ENCODE results near the gene LPP.

DNA sequence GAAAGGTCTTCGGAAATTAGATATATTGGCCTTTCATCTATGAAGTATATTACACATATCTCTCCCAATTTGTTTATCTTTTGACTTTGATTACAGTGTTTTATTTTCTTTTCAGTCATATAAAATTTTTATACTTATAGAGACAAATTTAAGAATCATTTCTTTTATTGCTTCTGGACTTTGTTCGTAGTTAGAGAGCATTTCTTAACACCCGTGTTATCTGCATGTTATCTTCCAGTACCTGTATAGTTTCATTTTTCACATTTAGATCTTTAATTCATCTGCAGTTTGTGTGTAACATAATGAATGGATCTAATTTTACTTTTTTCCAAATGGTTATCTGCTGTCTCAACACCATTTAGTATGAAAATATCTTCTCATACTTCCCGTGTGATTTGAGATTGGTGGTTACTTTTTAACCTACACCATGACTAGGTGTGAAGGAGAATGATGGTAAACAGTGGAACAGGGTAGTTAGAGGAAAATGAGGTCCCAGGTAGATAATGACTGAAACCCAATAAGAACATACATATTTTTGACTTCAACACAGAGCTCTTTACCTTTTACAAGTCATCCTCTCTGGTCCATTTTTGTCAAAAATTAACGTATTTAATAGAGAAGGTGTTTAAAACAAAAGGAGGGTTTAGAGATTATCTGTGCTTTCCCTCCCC lies 99.3 kb downstream of the LPP start:
- TF ChIP-seq TAF1 (IDR thresholded peaks at IDR 0.05; ENCODE audit: low read depth, low read length), result no peak
- TF ChIP-seq POLR2AphosphoS5 (IDR thresholded peaks at IDR 0.05; ENCODE audit: low read depth, low read length), result no peak

All from GM12891 (cell line).